Activated CD4-positive, alpha-beta T cell treated with anti-CD3 and anti-CD28 coated beads, Interleukin-10, Interleukin-2, amounts not matched to agents 100 ng/mL and 50 ng/mL, durations not matched to agents 16 hours and 8 hours (primary cell): Measurements from ENCODE around the gene STRN3.
A peak's percentile ranks its signal among the peaks of the same experiment; 100 is the strongest.
"Not testable (repeated sequence)": the region's sequence is repeated elsewhere in the genome, so short reads cannot be mapped to it uniquely, and the experiment has no call there.

Experiments used
- DNase-seq: peaks from one replicate; pipeline ENCODE4 v3.0.0-alpha.2; 2020

The STRN3 gene

DNA sequence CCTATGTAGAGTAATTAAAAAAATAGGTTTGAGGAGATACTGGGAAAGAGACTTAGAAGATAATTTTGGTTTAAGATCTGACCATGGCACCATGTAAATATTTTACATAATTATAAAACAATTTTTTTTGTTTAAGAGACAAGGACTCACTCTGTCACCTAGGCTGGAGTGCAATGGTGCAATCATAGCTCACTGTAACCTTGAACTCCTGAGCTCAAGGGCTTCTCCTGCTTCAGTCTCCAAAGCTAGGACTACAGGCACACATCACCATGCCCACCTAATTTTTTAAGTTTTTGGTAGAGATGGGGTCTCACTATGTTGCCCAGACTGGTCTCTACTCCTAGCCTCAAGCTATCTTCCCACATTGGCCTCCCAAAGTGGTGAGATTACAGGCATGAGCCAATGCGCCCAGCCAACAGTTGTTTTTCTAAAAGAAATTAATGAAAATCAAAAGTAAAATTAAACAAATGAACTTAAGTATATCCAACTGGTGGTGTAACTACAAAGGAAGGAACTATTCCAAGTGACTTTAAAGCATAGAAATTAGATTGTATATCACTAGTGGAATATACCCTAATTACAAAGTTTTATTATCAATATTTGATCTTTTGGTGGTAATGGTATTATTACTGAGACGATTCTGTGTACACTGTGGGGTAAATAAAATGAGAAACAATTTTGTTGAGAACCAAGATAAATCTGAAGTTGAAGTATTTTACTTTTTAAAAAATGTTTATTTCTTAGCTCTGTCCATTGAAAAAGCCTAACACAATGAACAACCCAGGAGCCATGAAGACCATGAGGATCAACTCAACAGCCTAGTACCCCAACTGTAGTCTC is 122.7 kb downstream of the STRN3 start:
- no peak for DNase-seq

GRCh38 chr14:30897121-30897520 is 129.1 kb downstream of the STRN3 start:
- DNase-seq: not testable (repeated sequence)

- DNase-seq: no peak
Measured at GRCh38 chr14:30896435-30896834, 129.7 kb downstream of the STRN3 start.

DNA sequence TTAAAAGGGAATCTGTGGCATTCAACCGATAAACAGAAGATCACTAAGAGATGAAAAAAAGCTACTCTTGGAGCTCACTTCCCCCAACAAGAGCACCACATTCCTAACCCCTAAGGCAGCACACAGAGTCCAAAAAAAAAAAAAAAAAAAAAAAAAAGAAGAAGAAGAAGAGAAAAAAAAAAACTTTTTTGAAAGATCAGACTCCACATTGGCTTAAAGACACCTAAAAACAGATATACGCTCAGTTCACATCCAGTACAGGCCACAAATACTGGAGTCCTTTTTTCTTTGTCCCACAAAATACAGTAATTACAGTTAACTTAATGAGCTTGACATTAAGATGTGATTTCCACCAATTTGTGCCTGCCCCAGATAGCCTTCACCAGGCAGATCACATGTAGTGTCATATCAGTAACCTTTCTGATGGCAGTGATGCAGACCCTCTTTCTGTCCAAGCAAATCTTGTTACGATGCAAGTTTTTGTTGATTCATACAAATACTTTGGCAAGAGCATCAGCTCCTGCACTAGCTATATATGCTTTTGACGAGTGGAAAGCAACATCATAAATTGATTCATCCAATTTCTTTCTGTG is 131.2 kb downstream of the STRN3 start:
- no peak for DNase-seq

GRCh38 chr14:30893819-30894218 is 132.4 kb downstream of the STRN3 start:
- DNase-seq: no peak

- DNase-seq: no peak
Measured at GRCh38 chr14:30889244-30889594, 137.0 kb downstream of the STRN3 start.

- no peak for DNase-seq
Measured at GRCh38 chr14:30888480-30889243, 137.5 kb downstream of the STRN3 start.

DNA sequence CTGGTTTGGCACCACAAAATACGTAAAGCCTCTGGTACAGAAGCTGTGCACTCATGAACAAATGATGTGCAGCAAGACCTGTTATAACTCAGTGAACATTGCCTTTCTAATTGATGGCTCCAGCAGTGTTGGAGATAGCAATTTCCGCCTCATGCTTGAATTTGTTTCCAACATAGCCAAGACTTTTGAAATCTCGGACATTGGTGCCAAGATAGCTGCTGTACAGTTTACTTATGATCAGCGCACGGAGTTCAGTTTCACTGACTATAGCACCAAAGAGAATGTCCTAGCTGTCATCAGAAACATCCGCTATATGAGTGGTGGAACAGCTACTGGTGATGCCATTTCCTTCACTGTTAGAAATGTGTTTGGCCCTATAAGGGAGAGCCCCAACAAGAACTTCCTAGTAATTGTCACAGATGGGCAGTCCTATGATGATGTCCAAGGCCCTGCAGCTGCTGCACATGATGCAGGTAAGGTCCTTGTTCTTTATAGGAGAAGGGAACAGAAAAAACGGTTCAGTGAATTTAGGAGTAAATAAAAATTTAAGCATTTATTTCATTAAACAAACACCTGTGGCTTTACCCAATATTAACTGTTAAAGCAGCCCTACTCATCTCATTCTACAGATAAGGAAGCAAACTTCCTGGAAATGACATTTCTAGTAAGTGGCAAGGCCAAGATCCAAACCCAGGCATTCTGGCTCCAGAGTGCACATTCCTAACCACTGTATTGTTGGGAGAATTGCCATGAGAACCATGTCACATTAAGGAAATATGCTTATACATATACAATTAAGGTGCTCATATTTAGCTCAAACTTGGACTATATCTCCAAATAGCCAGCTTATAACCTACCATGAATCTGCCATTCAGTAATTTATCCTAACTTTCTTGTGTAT is 140.1 kb downstream of the STRN3 start:
- DNase-seq: no peak

DNA sequence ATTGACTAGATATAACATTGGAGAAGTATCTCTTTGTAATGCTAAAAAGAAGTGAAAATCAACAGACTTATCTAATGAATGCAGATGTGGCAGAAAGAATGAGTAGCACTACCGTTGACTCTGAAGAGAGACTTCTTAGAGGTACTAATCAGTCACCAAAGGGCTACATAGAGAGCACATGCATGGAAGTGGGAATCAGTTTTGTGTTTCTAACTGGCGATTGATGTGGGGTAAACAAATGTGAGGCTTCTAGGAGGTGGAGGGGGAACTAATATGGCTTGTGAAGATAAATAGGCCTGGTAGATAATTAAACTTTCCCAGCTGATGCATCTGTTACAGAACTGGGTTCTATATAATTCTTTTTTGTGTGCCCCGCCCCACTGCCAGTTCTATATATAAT is 141.3 kb downstream of the STRN3 start:
- no peak for DNase-seq

- DNase-seq: peak; percentile 48
Measured at GRCh38 chr14:30883508-30884294, 142.5 kb downstream of the STRN3 start.

DNA sequence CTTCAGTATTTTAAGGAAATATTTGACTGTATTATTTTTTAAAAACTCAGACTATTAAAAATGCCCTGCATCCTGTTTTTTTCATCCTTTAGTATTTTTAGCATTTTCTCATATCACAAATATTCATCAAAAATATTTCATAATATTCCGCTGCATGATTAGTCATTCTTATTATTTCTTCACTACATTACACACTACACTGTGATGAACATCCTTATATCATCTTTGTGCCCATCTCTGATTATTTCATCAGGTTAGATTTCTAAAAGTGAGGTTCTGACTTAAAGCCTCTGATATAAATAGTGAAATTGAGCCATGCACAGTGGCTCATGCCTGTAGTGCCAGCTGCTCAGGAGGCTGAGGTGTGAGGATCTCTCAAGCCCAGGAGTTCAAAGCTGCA is 143.7 kb downstream of the STRN3 start:
- no peak for DNase-seq

- DNase-seq: no peak
Measured at GRCh38 chr14:30876692-30877091, 149.5 kb downstream of the STRN3 start.

GRCh38 chr14:30875788-30876053 is 150.5 kb downstream of the STRN3 start:
- no peak for DNase-seq

- no peak for DNase-seq
Measured at GRCh38 chr14:30874999-30875787, 151.0 kb downstream of the STRN3 start.

DNA sequence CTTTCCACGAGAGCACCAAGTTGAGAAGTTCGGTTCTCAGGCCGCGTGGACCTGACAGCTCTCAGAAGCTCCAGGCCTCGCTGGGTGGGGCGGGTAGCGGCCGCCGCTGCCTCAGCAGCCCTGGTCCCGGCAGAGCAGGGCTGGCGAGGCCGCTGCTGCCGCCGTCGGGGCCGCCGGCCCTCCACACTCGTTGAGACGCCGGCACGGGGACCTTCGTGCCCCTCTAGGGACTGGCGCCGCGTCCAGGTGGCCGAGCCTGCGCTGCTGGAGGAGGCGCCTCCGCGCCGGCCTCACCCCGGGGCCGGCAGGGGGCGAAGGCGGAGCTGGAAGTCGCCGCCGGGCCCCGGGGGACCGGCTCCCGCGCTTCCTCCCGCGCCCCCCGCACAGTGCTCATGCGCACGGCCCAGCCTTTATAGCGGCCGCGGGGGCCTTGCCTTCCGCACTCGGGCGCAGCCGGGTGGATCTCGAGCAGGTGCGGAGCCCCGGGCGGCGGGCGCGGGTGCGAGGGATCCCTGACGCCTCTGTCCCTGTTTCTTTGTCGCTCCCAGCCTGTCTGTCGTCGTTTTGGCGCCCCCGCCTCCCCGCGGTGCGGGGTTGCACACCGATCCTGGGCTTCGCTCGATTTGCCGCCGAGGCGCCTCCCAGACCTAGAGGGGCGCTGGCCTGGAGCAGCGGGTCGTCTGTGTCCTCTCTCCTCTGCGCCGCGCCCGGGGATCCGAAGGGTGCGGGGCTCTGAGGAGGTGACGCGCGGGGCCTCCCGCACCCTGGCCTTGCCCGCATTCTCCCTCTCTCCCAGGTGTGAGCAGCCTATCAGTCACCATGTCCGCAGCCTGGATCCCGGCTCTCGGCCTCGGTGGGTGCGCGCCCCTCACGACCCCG is 151.8 kb downstream of the STRN3 start, which contains the start of gene COCH:
Gene COCH (plus strand): TSS at position 440 of the 879 bp plus-strand sequence. CDS start 380 bp downstream, at position 820.
- peak; percentile 28 for DNase-seq

DNA sequence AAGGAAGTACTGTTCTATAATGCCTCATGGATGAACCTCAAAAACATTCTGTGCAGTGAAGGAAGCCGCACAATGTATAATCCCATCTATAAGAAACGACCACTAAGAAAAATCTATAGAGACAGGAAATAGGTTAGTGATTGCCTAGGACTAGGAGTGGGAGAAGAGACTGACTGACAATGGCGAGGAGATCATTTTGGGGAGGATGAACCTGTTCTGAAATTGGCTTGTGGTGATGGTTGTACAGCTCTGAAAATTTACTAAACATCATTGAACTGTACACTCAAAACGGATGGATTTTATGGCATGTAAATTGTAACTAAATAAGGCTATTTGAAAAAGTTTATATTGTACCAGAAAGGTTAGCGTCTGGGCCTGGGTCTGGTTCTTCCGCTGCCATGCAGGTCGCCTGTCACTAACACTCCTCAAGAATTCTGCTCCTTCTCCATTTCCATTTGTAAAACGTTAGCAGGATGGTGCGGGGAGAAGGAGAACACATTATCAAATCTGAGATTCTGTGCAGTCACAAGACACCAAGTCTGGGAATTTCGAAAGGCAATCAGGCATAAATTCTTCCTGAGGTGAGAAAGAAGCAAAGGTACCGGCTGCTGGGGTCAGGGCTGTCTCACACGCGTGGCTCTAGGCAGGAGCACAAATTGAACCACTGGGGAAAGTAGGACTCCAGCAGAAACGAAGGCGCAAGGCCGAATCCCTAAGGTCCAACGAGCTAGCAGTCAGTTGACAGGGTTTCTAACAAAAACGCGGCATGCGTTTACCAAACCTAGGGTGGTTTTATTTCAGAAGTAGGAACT is 152.7 kb downstream of the STRN3 start:
- no peak for DNase-seq

DNA sequence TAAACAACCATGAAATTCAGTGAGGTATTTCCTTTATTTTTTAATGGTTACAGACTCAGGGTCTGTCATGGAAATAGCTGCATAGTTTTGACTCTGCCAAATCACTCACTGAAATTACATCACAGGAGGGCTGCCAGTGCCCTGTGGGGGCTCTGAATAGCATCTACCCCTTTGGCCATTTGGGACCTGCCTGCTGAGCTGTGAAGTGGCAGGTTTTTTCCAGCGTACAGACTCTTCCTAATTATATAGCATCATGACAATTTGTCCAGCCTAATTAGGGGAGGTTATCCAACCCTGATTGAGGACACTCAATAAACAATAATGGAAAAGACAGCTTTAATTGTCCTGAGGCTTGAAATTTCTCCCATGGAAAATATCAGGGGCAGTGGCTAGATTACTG is 153.6 kb downstream of the STRN3 start:
- DNase-seq: no peak

DNA sequence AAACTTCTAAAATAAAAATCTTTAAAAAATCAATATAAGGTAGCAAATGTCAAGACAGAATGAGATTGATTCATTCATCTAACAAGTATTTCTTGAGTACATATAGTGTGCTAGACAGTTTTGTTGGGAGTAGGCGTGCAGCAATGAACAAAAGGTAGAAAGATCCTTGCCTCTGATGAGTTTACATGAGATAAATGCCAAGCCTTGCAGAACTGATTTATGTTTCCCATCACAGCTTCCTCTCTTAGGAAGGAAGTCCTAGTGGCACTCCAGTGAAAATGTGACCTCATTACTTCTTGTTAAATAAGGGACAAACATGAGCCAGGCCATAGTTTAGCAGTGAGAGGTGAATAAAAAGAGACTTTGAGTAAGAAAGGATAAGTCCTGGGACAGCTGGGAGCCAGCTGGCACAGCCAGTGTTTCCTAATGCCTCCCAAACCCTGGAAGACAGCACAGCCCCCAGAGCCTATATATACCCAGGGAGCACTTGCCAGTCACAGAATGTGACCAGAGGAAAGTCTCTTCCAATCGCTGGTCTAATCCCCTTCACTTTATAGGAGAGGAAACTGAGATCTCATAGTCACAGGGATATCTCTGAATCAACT is 156.5 kb downstream of the STRN3 start:
- DNase-seq: no peak

DNA sequence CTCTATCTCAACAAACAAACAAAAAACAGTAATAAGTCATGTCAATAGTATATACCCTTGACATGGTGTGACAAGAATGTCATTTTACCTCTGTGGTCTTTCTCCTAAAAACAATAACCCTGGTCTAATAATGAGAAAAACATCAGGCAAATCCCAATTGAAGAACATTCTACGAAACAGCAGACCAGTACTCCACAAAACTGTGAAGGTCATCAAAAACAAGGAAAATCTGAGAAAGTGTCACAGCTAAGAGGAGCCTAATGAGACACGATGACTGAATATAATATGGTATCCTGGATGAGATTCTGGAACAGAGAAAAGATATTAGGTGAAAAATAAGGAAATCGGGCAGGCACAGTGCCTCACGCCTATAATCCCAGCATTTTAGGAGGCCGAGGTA is 157.4 kb downstream of the STRN3 start:
- no peak for DNase-seq
